Measurements from ENCODE around the gene FBLN1. TPM values are rescaled to one million over a fixed set of nuclear protein-coding genes. Genes with fewer than 3 reads are reported as not detected.

FBLN1 gene
- total RNA-seq, 1 experiment from 2014 or later: 23.4 TPM

DNA sequence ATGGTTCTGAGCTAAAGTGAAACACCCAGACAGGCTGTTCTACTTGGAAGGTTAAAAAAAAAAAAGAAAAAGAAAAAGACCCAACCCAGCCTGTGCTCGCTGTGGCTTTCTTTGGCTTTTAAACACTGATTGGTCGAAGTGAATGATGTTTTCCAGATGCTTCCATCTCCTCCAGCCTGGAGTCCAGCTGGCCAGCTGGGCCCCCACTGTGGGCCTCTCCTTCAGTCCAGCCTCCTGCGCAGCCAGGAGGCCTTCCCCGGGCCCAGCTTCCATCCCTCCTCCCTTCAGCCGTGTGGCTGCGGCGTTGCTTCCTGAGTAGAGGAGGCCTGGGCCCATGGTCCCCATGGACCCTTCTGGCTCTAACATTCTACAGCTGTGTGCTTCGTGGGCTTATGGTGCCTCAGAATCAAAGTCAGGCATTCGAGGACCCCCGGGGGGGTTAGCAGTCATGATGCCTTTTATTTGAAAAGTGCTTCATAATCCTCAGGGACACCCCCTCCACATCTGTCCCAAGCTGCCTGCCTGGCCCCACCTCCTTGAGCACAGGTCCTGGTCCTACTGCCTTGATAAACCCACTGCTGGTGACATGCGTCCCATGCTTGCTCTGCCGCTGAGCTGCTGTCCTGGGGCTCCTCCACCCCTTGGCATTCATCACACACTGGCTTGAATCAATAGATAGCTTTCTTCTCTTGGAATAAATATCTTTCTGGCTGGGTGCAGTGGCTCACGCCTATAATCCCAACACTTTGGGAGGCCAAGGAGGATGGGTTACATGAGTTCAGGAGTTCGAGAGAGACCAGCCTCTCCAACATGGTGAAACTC is 42.2 kb upstream of the FBLN1 start:
- H3K9me2 ChIP-seq (ENCODE audit: insufficient read depth): no peaks in the 10 kb centered on the region
- no peak for DNase-seq (ENCODE audit: low read depth, low spot score)
- BruUV-seq (replicated peaks): no TSS peak
- CTCF ChIA-PET: no interaction called here
- TF ChIP-seq ZNF274 (IDR thresholded peaks at IDR 0.05; ENCODE audit: low read depth, low read length) (no peak), SRF (IDR thresholded peaks at IDR 0.05; ENCODE audit: low read depth) (no peak), RAD21 (IDR thresholded peaks at IDR 0.05; ENCODE audit: low read depth) (no peak), SIN3A (IDR thresholded peaks at IDR 0.05; ENCODE audit: low read depth) (no peak), EZH2phosphoT487 (IDR thresholded peaks at IDR 0.05; ENCODE audit: borderline replicate concordance) (no peak), FOSL1 (IDR thresholded peaks at IDR 0.05; ENCODE audit: low read depth) (no peak), EGR1 (IDR thresholded peaks at IDR 0.05; ENCODE audit: low read depth) (no peak), POLR2A (IDR thresholded peaks at IDR 0.05; ENCODE audit: borderline replicate concordance, extremely low read depth, insufficient read depth, insufficient read length) (no peak), ELF1 (IDR thresholded peaks at IDR 0.05; ENCODE audit: borderline replicate concordance, low read depth) (no peak), TCF7L2 (IDR thresholded peaks at IDR 0.05; ENCODE audit: borderline replicate concordance, extremely low read depth, insufficient read depth, insufficient read length) (no peak), POLR2AphosphoS5 (IDR thresholded peaks at IDR 0.05; ENCODE audit: low read depth, low read length) (no peak), EZH2 (IDR thresholded peaks at IDR 0.05) (no peak), CEBPB (IDR thresholded peaks at IDR 0.05; ENCODE audit: low read depth) (no peak)
- TF ChIP-seq, protein P1, sequence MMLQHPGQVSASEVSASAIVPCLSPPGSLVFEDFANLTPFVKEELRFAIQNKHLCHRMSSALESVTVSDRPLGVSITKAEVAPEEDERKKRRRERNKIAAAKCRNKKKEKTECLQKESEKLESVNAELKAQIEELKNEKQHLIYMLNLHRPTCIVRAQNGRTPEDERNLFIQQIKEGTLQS (IDR thresholded peaks at IDR 0.05): no peak
- TF ChIP-seq, protein P2, sequence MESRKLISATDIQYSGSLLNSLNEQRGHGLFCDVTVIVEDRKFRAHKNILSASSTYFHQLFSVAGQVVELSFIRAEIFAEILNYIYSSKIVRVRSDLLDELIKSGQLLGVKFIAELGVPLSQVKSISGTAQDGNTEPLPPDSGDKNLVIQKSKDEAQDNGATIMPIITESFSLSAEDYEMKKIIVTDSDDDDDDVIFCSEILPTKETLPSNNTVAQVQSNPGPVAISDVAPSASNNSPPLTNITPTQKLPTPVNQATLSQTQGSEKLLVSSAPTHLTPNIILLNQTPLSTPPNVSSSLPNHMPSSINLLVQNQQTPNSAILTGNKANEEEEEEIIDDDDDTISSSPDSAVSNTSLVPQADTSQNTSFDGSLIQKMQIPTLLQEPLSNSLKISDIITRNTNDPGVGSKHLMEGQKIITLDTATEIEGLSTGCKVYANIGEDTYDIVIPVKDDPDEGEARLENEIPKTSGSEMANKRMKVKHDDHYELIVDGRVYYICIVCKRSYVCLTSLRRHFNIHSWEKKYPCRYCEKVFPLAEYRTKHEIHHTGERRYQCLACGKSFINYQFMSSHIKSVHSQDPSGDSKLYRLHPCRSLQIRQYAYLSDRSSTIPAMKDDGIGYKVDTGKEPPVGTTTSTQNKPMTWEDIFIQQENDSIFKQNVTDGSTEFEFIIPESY (IDR thresholded peaks at IDR 0.05; ENCODE audit: extremely low read depth, insufficient replicate concordance, low read length): no peak
- TF ChIP-seq, protein P3, sequence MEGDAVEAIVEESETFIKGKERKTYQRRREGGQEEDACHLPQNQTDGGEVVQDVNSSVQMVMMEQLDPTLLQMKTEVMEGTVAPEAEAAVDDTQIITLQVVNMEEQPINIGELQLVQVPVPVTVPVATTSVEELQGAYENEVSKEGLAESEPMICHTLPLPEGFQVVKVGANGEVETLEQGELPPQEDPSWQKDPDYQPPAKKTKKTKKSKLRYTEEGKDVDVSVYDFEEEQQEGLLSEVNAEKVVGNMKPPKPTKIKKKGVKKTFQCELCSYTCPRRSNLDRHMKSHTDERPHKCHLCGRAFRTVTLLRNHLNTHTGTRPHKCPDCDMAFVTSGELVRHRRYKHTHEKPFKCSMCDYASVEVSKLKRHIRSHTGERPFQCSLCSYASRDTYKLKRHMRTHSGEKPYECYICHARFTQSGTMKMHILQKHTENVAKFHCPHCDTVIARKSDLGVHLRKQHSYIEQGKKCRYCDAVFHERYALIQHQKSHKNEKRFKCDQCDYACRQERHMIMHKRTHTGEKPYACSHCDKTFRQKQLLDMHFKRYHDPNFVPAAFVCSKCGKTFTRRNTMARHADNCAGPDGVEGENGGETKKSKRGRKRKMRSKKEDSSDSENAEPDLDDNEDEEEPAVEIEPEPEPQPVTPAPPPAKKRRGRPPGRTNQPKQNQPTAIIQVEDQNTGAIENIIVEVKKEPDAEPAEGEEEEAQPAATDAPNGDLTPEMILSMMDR (IDR thresholded peaks at IDR 0.05 in 2 of 3, conservative IDR thresholded peaks at IDR 0.05 in 1 of 3; ENCODE audit: borderline replicate concordance in 1 of 3, insufficient read depth in 1 of 3, low read depth in 2 of 3, low read length in 2 of 3): no peak
- TF ChIP-seq, protein P4, sequence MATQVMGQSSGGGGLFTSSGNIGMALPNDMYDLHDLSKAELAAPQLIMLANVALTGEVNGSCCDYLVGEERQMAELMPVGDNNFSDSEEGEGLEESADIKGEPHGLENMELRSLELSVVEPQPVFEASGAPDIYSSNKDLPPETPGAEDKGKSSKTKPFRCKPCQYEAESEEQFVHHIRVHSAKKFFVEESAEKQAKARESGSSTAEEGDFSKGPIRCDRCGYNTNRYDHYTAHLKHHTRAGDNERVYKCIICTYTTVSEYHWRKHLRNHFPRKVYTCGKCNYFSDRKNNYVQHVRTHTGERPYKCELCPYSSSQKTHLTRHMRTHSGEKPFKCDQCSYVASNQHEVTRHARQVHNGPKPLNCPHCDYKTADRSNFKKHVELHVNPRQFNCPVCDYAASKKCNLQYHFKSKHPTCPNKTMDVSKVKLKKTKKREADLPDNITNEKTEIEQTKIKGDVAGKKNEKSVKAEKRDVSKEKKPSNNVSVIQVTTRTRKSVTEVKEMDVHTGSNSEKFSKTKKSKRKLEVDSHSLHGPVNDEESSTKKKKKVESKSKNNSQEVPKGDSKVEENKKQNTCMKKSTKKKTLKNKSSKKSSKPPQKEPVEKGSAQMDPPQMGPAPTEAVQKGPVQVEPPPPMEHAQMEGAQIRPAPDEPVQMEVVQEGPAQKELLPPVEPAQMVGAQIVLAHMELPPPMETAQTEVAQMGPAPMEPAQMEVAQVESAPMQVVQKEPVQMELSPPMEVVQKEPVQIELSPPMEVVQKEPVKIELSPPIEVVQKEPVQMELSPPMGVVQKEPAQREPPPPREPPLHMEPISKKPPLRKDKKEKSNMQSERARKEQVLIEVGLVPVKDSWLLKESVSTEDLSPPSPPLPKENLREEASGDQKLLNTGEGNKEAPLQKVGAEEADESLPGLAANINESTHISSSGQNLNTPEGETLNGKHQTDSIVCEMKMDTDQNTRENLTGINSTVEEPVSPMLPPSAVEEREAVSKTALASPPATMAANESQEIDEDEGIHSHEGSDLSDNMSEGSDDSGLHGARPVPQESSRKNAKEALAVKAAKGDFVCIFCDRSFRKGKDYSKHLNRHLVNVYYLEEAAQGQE (IDR thresholded peaks at IDR 0.05; ENCODE audit: low read depth): no peak
- H4K20me1 ChIP-seq (ENCODE audit: insufficient read depth): no peaks in the 10 kb centered on the region
- no peaks in the 10 kb centered on the region for H3K79me2 ChIP-seq (ENCODE audit: insufficient read depth, low read length)
- H3K4me1 ChIP-seq (ENCODE audit: control insufficient read depth in 1 of 2, insufficient read depth in 2 of 2, low read length in 2 of 2): no peaks in the 10 kb centered on the region
- no peak overlapping the region for H3K9ac ChIP-seq (ENCODE audit: low read length)
- H2AFZ ChIP-seq (ENCODE audit: low read depth, low read length, poor library complexity, severe bottlenecking): no peak overlapping the region
- no peaks in the 10 kb centered on the region for H3K9me3 ChIP-seq (ENCODE audit: control insufficient read depth in 1 of 2, insufficient read depth in 1 of 2, low read depth in 1 of 2, low read length in 2 of 2)
- RAD21 ChIA-PET (ENCODE audit: low non-redundant PET in 1 of 2, low total read pairs in 2 of 2, uncharacterized antibody in 2 of 2, unreplicated experiment in 2 of 2): no interaction called here
- ATAC-seq: no peak
- intact Hi-C loops (cut with micrococcal nuclease): no loop called here
- no peak overlapping the region for H3K27ac ChIP-seq (ENCODE audit: low read depth, low read length)
- H3K27me3 ChIP-seq (ENCODE audit: insufficient read depth, low read length): no peaks in the 10 kb centered on the region
- POLR2A ChIA-PET: no interaction called here
- H3K4me2 ChIP-seq (ENCODE audit: low read length): no peak overlapping the region
- no peak overlapping the region for H3K4me3 ChIP-seq (replicated peaks in 1 of 2; ENCODE audit: low read depth in 1 of 2, low read length in 2 of 2)
- no peaks in the 10 kb centered on the region for H3K36me3 ChIP-seq (ENCODE audit: control insufficient read depth in 1 of 2, insufficient read depth in 2 of 2, low read length in 2 of 2)

Measured in HCT116 (cell line).